Measurements from ENCODE around the gene SMYD3. TPM values are rescaled to one million over a fixed set of nuclear protein-coding genes. Genes with fewer than 3 reads are reported as not detected.

Gene SMYD3
- total RNA-seq, 4 donors from 2014 or later, result 33.7 to 105 (median 51.4) TPM

GRCh38 chr1:246134789-246135188 lies 372.3 kb downstream of the SMYD3 start:
- 94 to 97% methylated on average over 1 of the region's 1 CpG for WGBS, 2 donors
- no peak for DNase-seq
- H3K27ac ChIP-seq, result no peak overlapping the region
- TF ChIP-seq, protein P1, sequence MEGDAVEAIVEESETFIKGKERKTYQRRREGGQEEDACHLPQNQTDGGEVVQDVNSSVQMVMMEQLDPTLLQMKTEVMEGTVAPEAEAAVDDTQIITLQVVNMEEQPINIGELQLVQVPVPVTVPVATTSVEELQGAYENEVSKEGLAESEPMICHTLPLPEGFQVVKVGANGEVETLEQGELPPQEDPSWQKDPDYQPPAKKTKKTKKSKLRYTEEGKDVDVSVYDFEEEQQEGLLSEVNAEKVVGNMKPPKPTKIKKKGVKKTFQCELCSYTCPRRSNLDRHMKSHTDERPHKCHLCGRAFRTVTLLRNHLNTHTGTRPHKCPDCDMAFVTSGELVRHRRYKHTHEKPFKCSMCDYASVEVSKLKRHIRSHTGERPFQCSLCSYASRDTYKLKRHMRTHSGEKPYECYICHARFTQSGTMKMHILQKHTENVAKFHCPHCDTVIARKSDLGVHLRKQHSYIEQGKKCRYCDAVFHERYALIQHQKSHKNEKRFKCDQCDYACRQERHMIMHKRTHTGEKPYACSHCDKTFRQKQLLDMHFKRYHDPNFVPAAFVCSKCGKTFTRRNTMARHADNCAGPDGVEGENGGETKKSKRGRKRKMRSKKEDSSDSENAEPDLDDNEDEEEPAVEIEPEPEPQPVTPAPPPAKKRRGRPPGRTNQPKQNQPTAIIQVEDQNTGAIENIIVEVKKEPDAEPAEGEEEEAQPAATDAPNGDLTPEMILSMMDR (IDR thresholded peaks at IDR 0.05), result no peak
- no peak for TF ChIP-seq POLR2A (IDR thresholded peaks at IDR 0.05)
- peaks cover 4 to 5% of the 10 kb centered on the region in 2 donors for H3K4me1 ChIP-seq
- intact Hi-C loops (cut with DNase I), result no loop called here
- H3K9me3 ChIP-seq, result no peaks in the 10 kb centered on the region
- no peak overlapping the region for H3K4me3 ChIP-seq (replicated peaks in 1 of 3)
- H3K36me3 ChIP-seq, result no peaks in the 10 kb centered on the region
- H3K27me3 ChIP-seq, result no peaks in the 10 kb centered on the region

DNA sequence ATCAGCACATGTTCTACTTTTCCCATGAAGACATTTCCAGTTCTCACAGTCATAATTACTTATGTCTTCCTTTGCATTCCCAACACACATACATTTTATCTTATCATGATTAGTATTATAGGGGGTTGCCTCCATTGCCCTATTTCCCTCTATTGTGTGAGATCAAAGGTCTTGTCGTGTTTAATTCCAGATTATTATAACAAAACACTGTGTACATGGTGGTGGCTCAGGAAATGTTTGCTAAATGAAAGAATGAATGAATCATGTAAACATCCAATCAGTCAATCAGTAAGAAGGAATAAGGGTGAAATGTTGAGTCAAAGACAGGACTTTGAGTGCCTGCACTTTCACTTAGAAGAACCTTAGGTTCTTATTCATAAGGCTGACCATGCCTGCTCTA lies 376.0 kb downstream of the SMYD3 start:
- Histone ChIP-seq H3K4me3 (replicated peaks in 1 of 3) (no peak overlapping the region), H3K27me3 (no peaks in the 10 kb centered on the region), H3K9me3 (no peaks in the 10 kb centered on the region), H3K4me1 (peaks cover 5% of the 10 kb centered on the region in 2 donors), H3K36me3 (no peaks in the 10 kb centered on the region), H3K27ac (no peak overlapping the region)
- TF ChIP-seq, protein P1 (IDR thresholded peaks at IDR 0.05), result no peak
- no peak for TF ChIP-seq POLR2A (IDR thresholded peaks at IDR 0.05)
- intact Hi-C loops (cut with DNase I), result no loop called here
- no peak for DNase-seq
- 83 to 95% methylated on average over 1 of the region's 1 CpG for WGBS, 2 donors

GRCh38 chr1:246128494-246129069 lies 378.5 kb downstream of the SMYD3 start:
- Histone ChIP-seq H3K27ac (no peak overlapping the region), H3K27me3 (no peaks in the 10 kb centered on the region), H3K4me1 (peaks cover 0 to 5% of the 10 kb centered on the region in 2 donors), H3K9me3 (no peaks in the 10 kb centered on the region), H3K36me3 (no peaks in the 10 kb centered on the region), H3K4me3 (replicated peaks in 1 of 3) (no peak overlapping the region)
- 97 to 98% methylated on average over 9 of the region's 9 CpGs for WGBS, 2 donors
- TF ChIP-seq POLR2A (IDR thresholded peaks at IDR 0.05), result no peak
- TF ChIP-seq, protein P1 (IDR thresholded peaks at IDR 0.05), result no peak
- no peak for DNase-seq
- intact Hi-C loops (cut with DNase I), result no loop called here

DNA sequence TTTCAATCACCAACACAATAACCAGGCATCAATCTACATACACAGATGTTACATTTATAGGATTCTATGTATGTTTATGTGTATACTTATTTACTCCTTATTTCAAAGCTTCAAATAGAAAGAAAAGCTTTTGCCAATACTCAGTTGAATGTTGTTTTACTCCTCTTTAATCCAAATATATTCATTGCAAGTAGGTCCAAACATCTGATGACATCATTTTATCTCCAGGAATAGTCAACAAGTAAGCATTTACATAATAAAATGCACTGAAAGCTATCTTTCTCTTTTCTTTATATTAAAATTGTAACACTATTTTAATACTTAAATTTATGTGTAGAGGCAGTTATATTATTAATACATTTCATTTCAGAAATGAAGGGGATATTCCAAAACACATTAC lies 380.5 kb downstream of the SMYD3 start:
- Histone ChIP-seq H3K4me1 (peaks cover 0 to 5% of the 10 kb centered on the region in 2 donors), H3K9me3 (no peaks in the 10 kb centered on the region), H3K4me3 (replicated peaks in 1 of 3) (no peak overlapping the region), H3K27ac (no peak overlapping the region), H3K27me3 (no peaks in the 10 kb centered on the region), H3K36me3 (no peaks in the 10 kb centered on the region)
- intact Hi-C loops (cut with DNase I), result no loop called here
- DNase-seq, result no peak
- no peak for TF ChIP-seq POLR2A (IDR thresholded peaks at IDR 0.05)
- TF ChIP-seq, protein P1 (IDR thresholded peaks at IDR 0.05), result no peak

DNA sequence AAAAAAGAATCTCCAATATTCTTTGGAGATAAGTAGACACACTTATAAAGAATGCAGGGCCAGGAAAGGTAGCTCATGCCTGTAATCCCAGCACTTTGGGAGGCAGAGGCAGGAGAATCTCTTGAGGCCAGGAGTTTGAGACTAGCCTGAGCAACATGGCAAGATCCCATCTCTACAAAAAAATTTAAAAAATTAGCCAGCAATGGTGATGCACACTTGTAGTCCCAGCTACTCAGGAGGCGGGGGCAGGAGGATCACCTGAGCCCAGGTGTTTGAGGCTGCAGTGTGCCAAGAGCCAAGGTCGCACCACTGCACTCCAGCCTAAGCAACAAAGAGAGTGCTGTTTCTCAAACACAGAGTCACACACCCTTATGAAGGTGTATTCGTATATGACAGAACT lies 385.0 kb downstream of the SMYD3 start:
- intact Hi-C loops (cut with DNase I), result no loop called here
- 97 to 98% methylated on average over 3 of the region's 3 CpGs for WGBS, 2 donors
- Histone ChIP-seq H3K4me1 (no peaks in the 10 kb centered on the region), H3K36me3 (no peaks in the 10 kb centered on the region), H3K27ac (no peak overlapping the region), H3K27me3 (no peaks in the 10 kb centered on the region), H3K9me3 (no peaks in the 10 kb centered on the region), H3K4me3 (replicated peaks in 1 of 3) (no peak overlapping the region)
- no peak for DNase-seq
- no peak for TF ChIP-seq POLR2A (IDR thresholded peaks at IDR 0.05)
- TF ChIP-seq, protein P1 (IDR thresholded peaks at IDR 0.05), result no peak
